ENCODE data around the gene NDUFA11.
A peak's percentile ranks its signal among the peaks of the same experiment; 100 is the strongest.

DNA sequence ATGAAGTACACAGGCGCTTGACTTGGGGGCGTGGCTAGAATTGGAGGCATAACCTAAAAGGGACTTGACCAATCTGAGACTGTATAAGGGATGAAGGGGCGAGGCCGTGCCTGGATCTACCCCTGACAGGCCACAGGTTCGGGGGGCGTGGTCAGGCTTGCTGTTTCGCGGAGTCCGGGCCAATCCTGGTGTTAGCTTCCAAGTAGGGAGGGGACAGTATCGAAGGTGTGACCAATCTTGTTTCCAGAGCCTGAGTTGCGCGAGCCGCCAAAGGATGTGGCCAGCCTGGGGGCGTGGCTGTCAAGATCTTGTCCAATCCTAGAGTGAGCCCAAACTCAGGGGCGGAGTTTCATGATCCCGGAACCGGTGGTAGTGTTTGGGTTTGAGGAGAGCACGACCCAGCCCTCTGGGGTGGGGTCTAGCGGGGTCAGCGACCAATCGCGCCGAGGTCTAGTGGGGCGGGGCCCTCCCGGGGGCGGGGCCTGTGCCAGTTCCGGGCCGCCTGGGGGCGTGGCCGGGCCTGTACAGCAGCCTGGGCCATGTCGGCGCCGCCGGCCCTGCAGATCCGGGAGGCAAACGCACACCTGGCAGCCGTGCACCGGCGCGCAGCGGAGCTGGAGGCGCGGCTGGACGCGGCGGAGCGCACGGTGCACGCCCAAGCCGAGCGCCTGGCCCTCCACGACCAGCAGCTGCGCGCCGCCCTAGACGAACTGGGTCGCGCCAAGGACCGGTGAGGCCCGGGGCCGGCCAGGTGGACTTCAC, 943 bp upstream of the NDUFA11 start, which contains the start of gene VMAC:
- TF ChIP-seq, protein P1, sequence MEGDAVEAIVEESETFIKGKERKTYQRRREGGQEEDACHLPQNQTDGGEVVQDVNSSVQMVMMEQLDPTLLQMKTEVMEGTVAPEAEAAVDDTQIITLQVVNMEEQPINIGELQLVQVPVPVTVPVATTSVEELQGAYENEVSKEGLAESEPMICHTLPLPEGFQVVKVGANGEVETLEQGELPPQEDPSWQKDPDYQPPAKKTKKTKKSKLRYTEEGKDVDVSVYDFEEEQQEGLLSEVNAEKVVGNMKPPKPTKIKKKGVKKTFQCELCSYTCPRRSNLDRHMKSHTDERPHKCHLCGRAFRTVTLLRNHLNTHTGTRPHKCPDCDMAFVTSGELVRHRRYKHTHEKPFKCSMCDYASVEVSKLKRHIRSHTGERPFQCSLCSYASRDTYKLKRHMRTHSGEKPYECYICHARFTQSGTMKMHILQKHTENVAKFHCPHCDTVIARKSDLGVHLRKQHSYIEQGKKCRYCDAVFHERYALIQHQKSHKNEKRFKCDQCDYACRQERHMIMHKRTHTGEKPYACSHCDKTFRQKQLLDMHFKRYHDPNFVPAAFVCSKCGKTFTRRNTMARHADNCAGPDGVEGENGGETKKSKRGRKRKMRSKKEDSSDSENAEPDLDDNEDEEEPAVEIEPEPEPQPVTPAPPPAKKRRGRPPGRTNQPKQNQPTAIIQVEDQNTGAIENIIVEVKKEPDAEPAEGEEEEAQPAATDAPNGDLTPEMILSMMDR (conservative IDR thresholded peaks at IDR 0.05; ENCODE audit: low read depth, low read length): no peak
- TF ChIP-seq MAZ (IDR thresholded peaks at IDR 0.05; ENCODE audit: borderline replicate concordance, low read depth, low read length): peak; percentile 68; the same call in 1 of the 2 replicates
- no peak for TF ChIP-seq MAFK (IDR thresholded peaks at IDR 0.05; ENCODE audit: low read depth, low read length)
- no peak for TF ChIP-seq POLR2A (IDR thresholded peaks at IDR 0.05; ENCODE audit: low read depth, low read length)
- TF ChIP-seq, protein P2, sequence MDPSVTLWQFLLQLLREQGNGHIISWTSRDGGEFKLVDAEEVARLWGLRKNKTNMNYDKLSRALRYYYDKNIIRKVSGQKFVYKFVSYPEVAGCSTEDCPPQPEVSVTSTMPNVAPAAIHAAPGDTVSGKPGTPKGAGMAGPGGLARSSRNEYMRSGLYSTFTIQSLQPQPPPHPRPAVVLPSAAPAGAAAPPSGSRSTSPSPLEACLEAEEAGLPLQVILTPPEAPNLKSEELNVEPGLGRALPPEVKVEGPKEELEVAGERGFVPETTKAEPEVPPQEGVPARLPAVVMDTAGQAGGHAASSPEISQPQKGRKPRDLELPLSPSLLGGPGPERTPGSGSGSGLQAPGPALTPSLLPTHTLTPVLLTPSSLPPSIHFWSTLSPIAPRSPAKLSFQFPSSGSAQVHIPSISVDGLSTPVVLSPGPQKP (IDR thresholded peaks at IDR 0.05; ENCODE audit: borderline replicate concordance, low read depth, low read length): no peak
- TF ChIP-seq FOS (IDR thresholded peaks at IDR 0.05; ENCODE audit: low read depth, low read length): no peak
- TF ChIP-seq NFE2L2 (IDR thresholded peaks at IDR 0.05; ENCODE audit: low read depth, low read length): no peak
- no peak; the same call in 1 of the 2 replicates for TF ChIP-seq CEBPB (IDR thresholded peaks at IDR 0.05; ENCODE audit: low read depth, low read length)
- TF ChIP-seq RFX5 (IDR thresholded peaks at IDR 0.05; ENCODE audit: low read depth, low read length): no peak
- TF ChIP-seq, protein P3, sequence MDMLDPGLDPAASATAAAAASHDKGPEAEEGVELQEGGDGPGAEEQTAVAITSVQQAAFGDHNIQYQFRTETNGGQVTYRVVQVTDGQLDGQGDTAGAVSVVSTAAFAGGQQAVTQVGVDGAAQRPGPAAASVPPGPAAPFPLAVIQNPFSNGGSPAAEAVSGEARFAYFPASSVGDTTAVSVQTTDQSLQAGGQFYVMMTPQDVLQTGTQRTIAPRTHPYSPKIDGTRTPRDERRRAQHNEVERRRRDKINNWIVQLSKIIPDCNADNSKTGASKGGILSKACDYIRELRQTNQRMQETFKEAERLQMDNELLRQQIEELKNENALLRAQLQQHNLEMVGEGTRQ (IDR thresholded peaks at IDR 0.05; ENCODE audit: low read depth, low read length): no peak
- TF ChIP-seq RAD21 (IDR thresholded peaks at IDR 0.05; ENCODE audit: low read length): no peak
- no peak for TF ChIP-seq BHLHE40 (IDR thresholded peaks at IDR 0.05; ENCODE audit: low read depth, low read length)
- TF ChIP-seq SMC3 (IDR thresholded peaks at IDR 0.05; ENCODE audit: low read depth, low read length): no peak
- no peak for TF ChIP-seq CHD1 (IDR thresholded peaks at IDR 0.05; ENCODE audit: low read depth, low read length)
